Measurements from ENCODE around the gene SLC34A1.

- no peak for TF ChIP-seq POLR2A (IDR thresholded peaks at IDR 0.05)
- TF ChIP-seq CTCF (IDR thresholded peaks at IDR 0.05) = no peak
These were observed 29.5 kb upstream of the SLC34A1 start for GRCh38 chr5:177354711-177355110.
